Transverse colon (tissue), 4 donors: ENCODE results near the gene TECRL. TPM values are rescaled to one million over a fixed set of nuclear protein-coding genes. Genes with fewer than 3 reads are reported as not detected.

ENCODE experiments used
- DNase-seq: peaks from one replicate; pipeline ENCODE4 v3.0.0-alpha.2; 2019
- H3K27ac ChIP-seq, 4 donors: fragments of 200-600 bp; sonication (generic); 2 replicates each; pipeline ENCODE4 v1.5.1; 2016 to 2018; ENCODE audit warnings: inconsistent platforms in 4 of 4
- H3K27me3 ChIP-seq: fragments of 200-600 bp; sonication (generic); 2 replicates; pipeline ENCODE4 v1.5.1; 2017; ENCODE audit warnings: inconsistent platforms
- H3K36me3 ChIP-seq, 4 donors: fragments of 200-600 bp; sonication (generic); 2 replicates each; pipeline ENCODE4 v1.5.1; 2017 to 2019; ENCODE audit warnings: inconsistent platforms in 4 of 4
- H3K4me1 ChIP-seq, 4 donors: fragments of 200-600 bp; sonication (generic); 2 replicates each; pipeline ENCODE4 v1.5.1; 2017 to 2020; ENCODE audit warnings: inconsistent platforms in 4 of 4
- H3K4me3 ChIP-seq, 4 donors: fragments of 200-600 bp; sonication (generic); 1 replicate in 1 of 4; 2 replicates in 3 of 4; pipeline versions ENCODE4 v1.5.1 to v1.6.1; 2017 to 2019; ENCODE audit warnings: inconsistent platforms in 4 of 4
- H3K9me3 ChIP-seq, 2 donors: fragments of 200-600 bp; sonication (generic); 2 replicates each; pipeline ENCODE4 v1.5.1; 2017 to 2019; ENCODE audit warnings: inconsistent platforms in 2 of 2
- CTCF ChIP-seq, 5 experiments: fragments of 200-600 bp in 3 of 5; fragments of 450-650 bp in 2 of 5; sonication (generic) in 3 of 5; IDR thresholded peaks; 1 replicate in 2 of 5; 2 replicates in 3 of 5; pipeline ENCODE4 v1.5.1; 2016 to 2017; ENCODE audit warnings: antibody characterized with exemption in 5 of 5, inconsistent platforms in 3 of 5, mild to moderate bottlenecking in 2 of 5, moderate library complexity in 1 of 5
- EP300 ChIP-seq: sonication (generic); formaldehyde crosslinking; IDR thresholded peaks from one replicate; pipeline ENCODE4 v1.6.1; 2017; ENCODE audit warnings: antibody characterized with exemption, low read depth
- POLR2A ChIP-seq: fragments of 450-650 bp; IDR thresholded peaks from one replicate; pipeline ENCODE4 v1.6.1; 2016; ENCODE audit warnings: antibody characterized with exemption, mild to moderate bottlenecking, moderate library complexity
- POLR2AphosphoS5 ChIP-seq, 3 donors: sonication (generic); formaldehyde crosslinking; IDR thresholded peaks; one replicate each; pipeline ENCODE4 v1.6.1; 2016; ENCODE audit warnings: antibody characterized with exemption in 3 of 3
- WGBS, 2 donors: methylation state at CpG; one replicate each; pipeline ENCODE4 v1.1.5; 2018; ENCODE audit warnings: low coverage in 1 of 2; 5-methylcytosine and 5-hydroxymethylcytosine counted together
- in situ Hi-C, 4 donors: fragments of 200-750 bp; cut with MboI; loops; one replicate each; pipeline versions ENCODE4 v1.15.0 to v1.15.1; 2017; ENCODE audit warnings: low sequenced_read_pairs in 3 of 4, low pct_ligation_motif_present in 1 of 4, low pct_unique_long_range_greater_than_20kb in 1 of 4
- intact Hi-C: fragments of 100-400 bp; cut with DNase I; formaldehyde crosslinking; loops from one replicate; pipeline ENCODE4 v1.15.1; 2023; ENCODE audit warnings: low total_unique reads
- small RNA-seq, 4 donors: library from RNA; depleted of rRNA; stranded (forward); fragments of <200 nt; gene quantifications; one replicate each; pipeline ENCODE3, GENCODE V24; 2016
- total RNA-seq, 4 donors: library from RNA; depleted of rRNA; stranded (reverse); fragments of >200 nt; gene quantifications; one replicate each; pipeline ENCODE4 v1.1.0, GENCODE V29; 2016

TECRL gene
- total RNA-seq, 4 donors from 2014 or later: not detected

DNA sequence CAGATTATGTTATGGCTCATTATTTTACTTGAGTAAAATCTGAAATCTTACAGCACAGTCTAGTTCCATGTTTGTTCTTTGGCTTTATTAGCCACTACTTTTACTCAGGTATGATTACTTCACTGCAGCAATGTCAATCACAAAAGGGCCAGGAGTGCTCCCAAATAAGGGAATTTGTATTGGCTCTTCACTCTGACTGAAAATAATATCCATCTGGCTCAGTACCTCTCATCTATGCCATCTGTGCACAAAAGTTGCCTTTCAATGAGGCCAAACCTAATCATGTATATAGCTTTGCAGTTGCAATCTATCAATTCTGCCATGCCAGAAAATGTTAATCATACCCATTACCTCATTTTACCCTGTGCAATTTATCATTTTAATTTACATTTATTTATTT, 161.1 kb downstream of the TECRL start:
- intact Hi-C loops (no loop called here), in situ Hi-C loops (no loop called here)
- Histone ChIP-seq H3K4me1 (no peaks in the 10 kb centered on the region), H3K36me3 (no peaks in the 10 kb centered on the region), H3K27ac (no peak overlapping the region), H3K9me3 (peaks cover 0 to 6% of the 10 kb centered on the region in 2 donors), H3K4me3 (no peak overlapping the region), H3K27me3 (no peaks in the 10 kb centered on the region)
- TF ChIP-seq EP300 (no peak), CTCF (IDR thresholded peaks at IDR 0.05) (no peak)
- DNase-seq: no peak

GRCh38 chr4:64230709-64231310, 178.4 kb downstream of the TECRL start:
- DNase-seq: no peak
- Histone ChIP-seq H3K36me3 (no peaks in the 10 kb centered on the region), H3K9me3 (peaks cover 33 to 37% of the 10 kb centered on the region in 2 donors), H3K4me3 (no peak overlapping the region), H3K27me3 (no peaks in the 10 kb centered on the region), H3K4me1 (no peaks in the 10 kb centered on the region), H3K27ac (no peak overlapping the region)
- intact Hi-C loops (no loop called here), in situ Hi-C loops (no loop called here)
- TF ChIP-seq POLR2AphosphoS5 (IDR thresholded peaks at IDR 0.05): no peak
- no peak for TF ChIP-seq CTCF (IDR thresholded peaks at IDR 0.05)
- no peak for TF ChIP-seq EP300
- TF ChIP-seq POLR2A: no peak
- 73 to 83% methylated on average over 2 to 3 of the region's 3 CpGs for WGBS, 2 donors

Small RNAs within 50 kb of the gene (small RNA-seq; reads per million reads assigned to genes)
- gene RNU6-191P: 0 reads per million in 4 donors
